Measurements from ENCODE around the gene CA14.
"Not testable (repeated sequence)": the region's sequence is repeated elsewhere in the genome, so short reads cannot be mapped to it uniquely, and the experiment has no call there.

Gene CA14

DNA sequence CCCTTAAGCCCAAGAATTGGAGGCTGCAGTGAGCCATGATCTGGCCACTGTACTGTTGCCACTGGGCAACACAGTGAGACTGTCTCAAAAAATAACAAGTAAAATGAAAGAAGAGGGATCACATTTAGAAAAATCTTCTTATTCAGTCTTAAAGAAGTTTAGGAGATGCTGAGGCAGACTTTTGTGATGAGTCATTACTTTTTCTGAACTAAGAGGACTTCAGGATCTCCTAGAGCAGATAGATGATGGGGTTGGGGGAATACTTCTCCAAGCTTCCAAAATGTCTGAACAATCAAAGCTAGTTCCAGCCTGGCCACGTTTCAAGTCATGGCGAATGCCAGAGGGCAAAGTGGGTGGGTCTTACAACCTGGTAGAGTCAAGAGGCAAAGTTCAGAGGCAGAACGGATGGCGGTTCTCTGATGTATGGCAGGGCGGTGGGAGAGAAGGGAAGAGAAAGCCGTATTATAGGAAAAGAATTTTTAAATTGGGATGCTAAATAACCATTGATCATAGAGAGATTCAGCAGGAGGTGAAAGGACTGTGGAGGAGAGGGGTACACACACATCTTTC lies 22.6 kb downstream of the CA14 start:
- no peak for DNase-seq (ENCODE audit: low read depth in 2 of 2)

GRCh38 chr1:150281221-150281757 lies 23.7 kb downstream of the CA14 start:
- DNase-seq (ENCODE audit: low read depth in 2 of 2): peak; percentile 20 to 35

DNA sequence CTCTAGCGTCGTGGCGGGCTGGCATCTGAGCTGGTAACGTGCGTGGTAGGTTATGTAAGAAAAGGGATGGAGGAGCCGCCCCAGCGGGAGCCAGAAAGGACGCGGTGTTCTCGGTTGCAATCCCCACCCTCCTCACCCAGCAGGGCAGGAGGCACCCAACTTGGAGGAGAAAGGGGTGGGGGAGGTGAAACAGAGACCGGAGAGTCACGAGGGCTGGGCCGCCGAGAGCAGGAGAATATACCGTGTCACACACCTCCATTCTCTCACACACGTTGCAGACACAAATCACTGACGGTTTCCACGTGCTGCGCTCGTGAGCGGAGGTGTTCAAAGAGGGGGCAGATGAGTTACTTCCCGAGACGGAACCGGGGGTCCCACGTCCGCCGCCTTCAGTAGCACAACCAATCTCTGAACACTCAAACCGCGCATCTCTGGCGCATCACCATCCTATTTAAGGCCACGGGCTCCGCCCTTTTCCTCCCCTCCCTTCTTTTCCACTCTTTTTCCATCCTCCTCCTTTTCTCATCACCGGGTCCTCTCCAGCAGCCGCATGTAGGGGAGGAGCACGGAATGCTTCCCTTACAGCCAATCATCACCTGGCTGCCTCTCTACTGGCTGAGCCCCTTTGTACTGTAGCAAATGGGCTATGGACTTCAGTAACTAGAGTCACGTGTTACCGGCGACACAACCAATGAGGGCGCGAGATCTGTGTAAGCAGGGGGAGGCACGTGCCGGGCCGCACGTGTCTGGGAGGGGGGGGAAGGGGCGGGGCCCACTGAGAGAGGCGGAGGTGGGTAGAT lies 24.4 kb downstream of the CA14 start, which contains the start of gene CIART:
TSS of gene CIART (plus strand) at position 797 of the 800 bp plus-strand sequence. CDS start 714 bp downstream, outside the sequence.
- peak; percentile 30 to 55 for DNase-seq (ENCODE audit: low read depth in 2 of 2)

- DNase-seq (ENCODE audit: low read depth in 2 of 2): no peak
These were observed 25.0 kb downstream of the CA14 start for GRCh38 chr1:150282558-150282958.

DNA sequence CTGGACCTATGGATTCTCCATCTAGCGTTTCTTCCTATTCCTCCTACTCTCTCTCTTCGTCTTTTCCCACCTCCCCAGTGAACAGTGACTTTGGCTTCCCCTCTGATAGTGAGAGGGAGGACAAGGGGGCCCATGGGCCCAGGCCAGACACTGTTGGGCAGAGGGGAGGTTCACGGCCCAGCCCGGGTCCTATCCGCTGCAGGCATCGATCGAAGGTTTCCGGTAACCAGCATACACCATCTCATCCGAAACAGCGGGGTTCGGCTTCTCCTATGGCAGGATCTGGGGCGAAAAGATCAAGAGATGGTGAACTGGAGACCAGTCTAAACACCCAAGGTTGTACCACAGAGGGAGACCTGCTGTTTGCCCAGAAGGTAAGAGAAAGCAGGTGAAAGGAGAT lies 25.7 kb downstream of the CA14 start:
- DNase-seq (ENCODE audit: low read depth in 2 of 2): no peak

GRCh38 chr1:150288382-150288781 lies 30.8 kb downstream of the CA14 start:
- DNase-seq (ENCODE audit: low read depth in 2 of 2): no peak

- no peak for DNase-seq (ENCODE audit: low read depth in 2 of 2)
These were observed 31.2 kb downstream of the CA14 start for GRCh38 chr1:150288822-150289221.

- peak; percentile 71 to 83 for DNase-seq (ENCODE audit: low read depth in 2 of 2)
These were observed 36.1 kb downstream of the CA14 start, which contains the start of gene MRPS21 for GRCh38 chr1:150293433-150294253. MRPS21 (plus strand) TSS chr1:150293861; CDS start chr1:150294367, 506 bp downstream.

DNA sequence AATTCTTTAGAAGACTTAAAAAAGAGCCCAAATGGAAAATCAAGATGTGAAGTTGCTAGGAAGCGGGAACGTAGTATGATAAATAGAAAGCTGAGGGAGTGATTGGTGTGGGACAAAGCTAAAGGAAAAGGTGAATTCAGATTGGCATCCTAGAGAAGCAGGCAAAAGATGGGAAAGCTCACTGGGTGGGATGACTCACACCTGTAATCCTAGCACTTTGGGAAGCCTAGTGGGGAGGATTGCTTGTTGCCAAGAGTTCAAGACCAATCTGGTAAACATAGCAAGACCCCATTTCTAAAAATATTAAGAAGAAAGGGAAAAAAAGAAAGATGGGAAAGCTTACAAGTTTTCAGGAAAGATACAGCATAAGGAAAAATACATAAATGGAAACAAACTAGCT lies 37.9 kb downstream of the CA14 start:
- no peak for DNase-seq (ENCODE audit: low read depth in 2 of 2)

DNA sequence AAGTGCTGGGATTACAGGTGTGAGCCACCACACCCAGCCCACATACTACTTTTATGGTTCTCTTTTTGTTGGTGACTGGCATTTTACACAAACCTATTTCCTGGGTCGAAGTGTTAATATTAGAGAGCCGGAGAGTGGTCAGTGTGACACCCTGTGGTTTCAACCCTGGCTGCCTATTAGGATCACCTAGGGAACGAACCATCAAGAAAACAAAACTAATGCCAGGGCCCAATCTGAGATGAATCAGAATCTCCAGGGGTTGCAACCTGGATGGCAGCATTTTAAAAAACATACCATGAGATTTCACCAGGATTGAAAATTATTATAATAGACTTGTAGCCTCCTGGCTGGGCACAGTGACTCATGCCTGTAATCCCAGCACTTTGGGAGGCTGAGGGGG lies 42.1 kb downstream of the CA14 start:
- no peak for DNase-seq (ENCODE audit: low read depth in 2 of 2)

DNA sequence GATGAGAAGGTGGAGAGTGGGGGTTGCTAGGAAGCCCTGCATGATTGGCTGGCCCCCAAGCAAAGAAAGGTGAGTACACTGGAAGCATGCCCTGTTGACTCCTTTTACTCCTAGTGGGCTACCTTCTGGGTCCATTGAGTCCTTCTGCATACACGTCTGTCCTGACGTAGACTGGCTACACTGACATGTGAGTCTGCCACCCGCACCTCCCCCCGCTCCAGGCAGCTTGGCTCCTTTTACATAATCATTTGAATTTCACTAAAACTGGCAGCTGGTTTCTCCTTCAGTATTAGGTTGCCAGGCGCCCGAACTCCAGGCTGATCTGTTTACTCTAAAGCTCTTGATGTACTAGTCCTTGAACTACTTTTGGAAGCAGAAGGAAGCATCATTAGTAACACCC lies 44.8 kb downstream of the CA14 start:
- no peak for DNase-seq (ENCODE audit: low read depth in 2 of 2)

GRCh38 chr1:150302902-150303301 lies 45.3 kb downstream of the CA14 start:
- DNase-seq (ENCODE audit: low read depth in 2 of 2): no peak

GRCh38 chr1:150308585-150308984 lies 51.0 kb downstream of the CA14 start:
- not testable (repeated sequence) for DNase-seq (ENCODE audit: low read depth in 2 of 2)

GRCh38 chr1:150309758-150310508 lies 52.4 kb downstream of the CA14 start:
- no peak for DNase-seq (ENCODE audit: low read depth in 2 of 2)

GRCh38 chr1:150311762-150312161 lies 54.2 kb downstream of the CA14 start:
- DNase-seq (ENCODE audit: low read depth in 2 of 2): no peak

All from stimulated activated CD8-positive, alpha-beta memory T cell treated with anti-CD3 and anti-CD28 coated beads, Interleukin-2, amount 100 ng/mL, for 48 hours (primary cell).